NCI-H524 treated with DMSO at 0.1 percent for 48 hours (cell line): Measurements from ENCODE around the gene ZNF468.
"Not testable (repeated sequence)": the region's sequence is repeated elsewhere in the genome, so short reads cannot be mapped to it uniquely, and the experiment has no call there.

ENCODE experiments used
- DNase-seq: peaks from one replicate; lab custom pipeline; 2025; lab: John Stamatoyannopoulos, UW

The ZNF468 gene

DNA sequence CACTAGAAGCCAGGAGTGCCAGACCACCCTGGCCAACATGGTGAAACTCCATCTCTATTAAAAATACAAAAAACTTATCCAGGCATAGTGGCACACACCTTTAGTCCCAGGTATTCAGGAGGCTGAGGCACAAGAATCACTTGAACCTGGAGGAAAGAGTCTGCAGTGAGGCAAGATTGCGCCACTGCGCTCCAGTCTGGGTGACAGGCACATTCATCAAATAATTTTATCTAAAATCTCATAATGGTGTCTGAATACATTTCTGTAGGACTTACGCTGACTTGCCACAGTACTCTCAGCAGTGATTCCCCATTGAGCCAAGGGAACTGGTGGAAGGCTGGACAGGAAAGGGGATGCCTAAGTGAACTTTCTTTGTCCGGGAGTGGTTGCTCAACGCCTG is 31.7 kb downstream of the ZNF468 start:
- no peak for DNase-seq

- DNase-seq = no peak
Measured at GRCh38 chr19:52823676-52824075, 33.7 kb downstream of the ZNF468 start.

DNA sequence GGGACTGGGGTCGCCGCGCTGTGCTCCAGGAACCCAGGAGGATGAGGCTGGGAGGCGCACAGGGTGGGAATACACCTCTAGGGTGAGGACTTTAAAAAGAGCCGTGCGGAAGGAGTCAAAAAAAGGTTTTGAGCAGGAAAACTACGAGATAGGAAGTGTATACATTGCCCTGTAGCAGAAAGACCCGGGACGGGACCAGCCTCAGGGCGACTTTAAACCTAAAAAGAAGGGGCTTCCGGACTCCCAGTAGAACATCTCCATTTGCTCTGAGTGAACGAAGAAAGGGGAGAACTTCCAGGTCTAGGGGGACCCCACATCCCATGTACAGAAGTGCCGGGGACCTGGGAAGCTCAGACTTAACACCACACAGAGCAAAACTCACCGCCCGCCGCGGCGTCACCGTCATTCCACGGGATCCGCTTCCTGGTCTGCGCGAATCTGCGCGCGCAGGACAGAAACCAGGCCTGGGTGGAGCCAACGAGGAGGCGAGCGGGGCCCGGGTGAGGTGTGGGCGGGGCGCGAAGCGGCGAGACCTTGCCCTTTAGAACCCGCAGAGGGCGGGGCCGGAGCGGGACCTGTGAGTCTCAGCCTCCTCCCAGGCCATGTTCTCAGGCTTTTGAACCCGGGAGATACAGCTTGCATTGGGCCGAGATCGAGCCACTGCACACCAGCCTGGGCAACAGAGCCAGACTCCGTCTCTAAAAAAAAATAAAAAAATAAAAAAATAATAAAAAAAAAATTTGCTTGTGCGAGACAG is 36.0 kb downstream of the ZNF468 start, which contains the start of gene ZNF28:
Gene ZNF28, minus strand, starts transcription at position 430 of the 757 bp plus-strand sequence. CDS start 3,675 bp downstream, outside the sequence.
- DNase-seq = not testable (repeated sequence)

DNA sequence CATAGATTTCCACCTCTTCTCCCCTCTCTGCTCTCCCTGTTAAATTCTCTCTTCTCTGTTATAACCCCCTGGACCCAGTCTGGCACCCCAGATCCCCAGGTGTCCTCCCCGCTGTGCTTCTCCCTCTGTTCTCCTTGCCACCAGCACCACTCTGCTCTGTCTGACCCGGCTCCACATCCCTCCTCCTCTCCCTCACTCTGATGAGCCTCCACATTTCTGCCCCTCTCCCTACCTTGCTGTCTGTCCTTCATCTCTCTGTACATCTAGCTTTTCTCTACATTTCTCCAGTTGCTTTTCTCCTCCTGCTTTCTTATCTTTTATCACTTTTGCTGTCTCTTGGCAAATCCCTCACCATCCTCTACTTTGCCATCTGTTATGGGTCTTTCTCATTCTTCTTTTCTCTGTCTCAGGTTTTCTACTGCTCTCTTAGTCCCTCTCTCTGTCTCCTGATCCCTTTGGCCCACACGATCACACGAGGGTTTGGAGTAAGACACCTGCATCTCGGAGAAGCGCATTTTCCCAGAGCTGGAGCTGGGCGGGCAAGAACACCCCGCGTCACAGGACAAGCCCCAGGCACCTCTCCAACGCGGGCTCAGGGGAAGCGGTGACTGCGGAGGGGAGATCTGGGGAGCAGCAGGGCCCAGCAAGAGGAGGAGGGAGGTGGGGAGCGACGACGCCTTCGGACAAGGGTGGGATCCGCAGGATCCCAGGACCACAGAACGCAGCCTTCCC is 36.8 kb downstream of the ZNF468 start:
- DNase-seq = not testable (repeated sequence)

DNA sequence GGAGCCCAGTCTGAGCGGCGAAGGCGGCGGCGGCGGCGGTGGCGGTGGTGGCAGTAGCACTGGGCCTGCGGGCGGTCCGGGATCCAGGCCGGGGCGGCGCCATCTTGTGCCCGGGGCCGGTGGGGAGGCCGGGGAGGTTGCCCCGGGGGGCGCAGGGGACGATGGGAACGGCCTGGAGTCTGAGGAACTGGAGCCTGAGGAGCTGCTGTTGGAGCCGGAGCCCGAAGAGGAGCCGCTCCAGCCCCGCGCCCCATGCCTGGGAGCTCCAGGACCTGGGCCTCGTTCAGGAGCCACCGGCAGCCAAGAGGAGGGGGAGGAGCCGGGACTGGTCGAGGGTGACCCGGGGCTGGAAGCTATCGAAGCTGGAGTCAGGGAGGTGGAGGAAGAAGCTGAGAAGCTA is 47.6 kb downstream of the ZNF468 start:
- DNase-seq = no peak

- not testable (repeated sequence) for DNase-seq
Measured at GRCh38 chr19:52799950-52800640, 57.3 kb downstream of the ZNF468 start.

DNA sequence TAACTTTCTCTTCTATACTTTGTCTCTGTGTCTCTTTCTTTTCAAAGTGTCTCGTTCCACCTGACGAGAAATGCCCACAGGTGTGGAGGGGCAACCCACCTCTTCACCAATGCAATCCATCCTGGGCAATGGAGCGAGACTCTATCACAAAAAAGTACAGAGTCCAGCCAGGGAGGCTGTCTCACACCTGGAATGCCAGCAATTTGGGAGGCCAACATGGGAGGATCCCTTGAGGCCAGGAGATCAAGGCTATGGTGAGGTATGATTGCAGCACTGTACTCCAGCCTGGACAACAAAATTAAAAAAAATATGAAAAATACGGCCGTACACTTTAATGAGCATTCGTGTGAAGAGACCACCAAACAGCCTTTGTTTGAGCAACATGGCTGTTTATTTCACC is 68.0 kb downstream of the ZNF468 start:
- no peak for DNase-seq
